Activated T-cell treated with anti-CD3 and anti-CD28 coated beads, Interleukin-2, amount 50 U/mL, for 4 hours (primary cell): ENCODE results near the gene SIAH1. TPM values are rescaled to one million over a fixed set of nuclear protein-coding genes. Genes with fewer than 3 reads are reported as not detected.
A peak's percentile ranks its signal among the peaks of the same experiment; 100 is the strongest.
"Not testable (repeated sequence)": the region's sequence is repeated elsewhere in the genome, so short reads cannot be mapped to it uniquely, and the experiment has no call there.

Experiments used
- ATAC-seq, 2 donors: fragments of 200-7000 bp; cut with Tn5 transposase; one replicate each; pipeline ENCODE4 v1.10.0; 2021
- DNase-seq: peaks from one replicate; pipeline ENCODE4 v3.0.0-alpha.2; 2020
- H3K27me3 Mint-ChIP-seq: one replicate; pipeline ENCODE4 v1.8.0; 2021; ENCODE audit warnings: low read depth, mixed read lengths
- H3K36me3 Mint-ChIP-seq: one replicate; pipeline ENCODE4 v1.8.0; 2022; ENCODE audit warnings: mixed read lengths; ENCODE audit not compliant: insufficient read depth
- H3K4me1 Mint-ChIP-seq: one replicate; pipeline ENCODE4 v1.8.0; 2021; ENCODE audit warnings: low read depth, mixed read lengths
- H3K4me3 Mint-ChIP-seq: one replicate; pipeline ENCODE4 v1.8.0; 2021; ENCODE audit warnings: mild to moderate bottlenecking, moderate library complexity, mixed read lengths
- H3K9me3 Mint-ChIP-seq: one replicate; pipeline ENCODE4 v1.8.0; 2021; ENCODE audit warnings: mixed read lengths
- total RNA-seq, 3 donors: library from RNA; stranded (reverse); gene quantifications; one replicate each; pipeline ENCODE4 v1.2.1, GENCODE V29; 2021

SIAH1 gene
- total RNA-seq, 3 donors from 2014 or later, result 10.0 to 12.2 (median 10.4) TPM

DNA sequence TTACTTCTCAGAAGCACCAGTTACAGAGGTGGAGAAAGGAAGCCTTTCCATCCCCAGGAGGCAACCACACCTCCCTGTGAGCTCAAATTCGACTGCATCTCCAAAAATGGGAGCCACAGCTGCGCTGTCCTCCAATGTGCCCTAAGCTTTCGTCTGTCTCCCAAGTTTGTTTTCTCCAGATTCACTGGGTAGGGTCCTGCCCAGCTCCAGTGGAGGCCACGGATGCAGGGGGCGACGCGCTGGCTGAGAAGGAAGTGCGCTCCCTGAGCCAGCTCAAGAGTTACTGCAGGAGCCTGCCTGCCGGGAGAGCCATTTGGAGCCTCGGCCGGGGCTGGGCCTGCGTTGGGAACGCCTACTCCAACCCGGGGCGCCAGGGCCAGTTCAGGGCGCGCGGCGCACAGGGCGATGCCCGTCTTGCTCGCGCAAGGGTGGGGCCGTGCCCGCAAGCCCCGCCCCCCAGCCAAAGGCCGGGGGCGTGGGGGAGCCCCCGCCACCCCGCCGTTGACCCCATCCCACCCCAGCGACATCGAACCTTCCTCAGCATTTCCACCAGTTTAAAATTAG lies 19.5 kb downstream of the SIAH1 start:
- no peaks in the 10 kb centered on the region for H3K9me3 Mint-ChIP-seq
- no peaks in the 10 kb centered on the region for H3K27me3 Mint-ChIP-seq
- ATAC-seq, result peak; percentile 98 to 99
- DNase-seq, result peak; percentile 73
- H3K4me1 Mint-ChIP-seq, result peaks cover 49% of the 10 kb centered on the region
- H3K36me3 Mint-ChIP-seq, result peaks cover 3% of the 10 kb centered on the region
- peak overlapping the region; percentile 88 for H3K4me3 Mint-ChIP-seq

DNA sequence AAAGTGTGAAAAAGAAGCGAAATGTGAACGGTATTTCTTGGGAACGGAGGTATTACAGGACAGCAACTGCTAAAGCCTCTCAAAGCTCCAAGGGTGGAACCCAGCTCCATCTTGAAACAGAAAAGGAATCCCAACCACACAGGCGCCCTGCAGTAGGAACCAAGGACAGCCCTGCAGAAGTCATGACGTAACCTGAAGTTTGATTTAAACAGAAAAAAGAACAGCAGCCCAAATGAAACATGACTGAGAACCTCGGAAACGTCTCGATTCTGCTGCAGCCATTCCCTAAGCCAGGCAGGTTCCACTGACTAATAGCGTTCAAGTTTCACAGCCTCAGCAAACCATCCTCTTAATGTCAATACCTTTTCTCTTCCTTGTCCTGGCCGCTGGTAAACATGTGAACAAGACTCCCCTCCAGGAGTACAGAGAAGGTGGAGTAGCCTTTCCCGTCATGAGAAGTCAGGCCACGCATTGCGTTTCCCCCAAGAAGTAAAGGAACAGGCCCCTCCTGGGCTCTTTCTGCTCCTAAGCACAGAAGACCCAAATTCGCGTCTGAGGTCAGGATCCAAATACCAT lies 20.1 kb downstream of the SIAH1 start:
- ATAC-seq (peak in 1 of 2 donors; percentile 3), DNase-seq (no peak)
- Mint-ChIP-seq H3K4me1 (peaks cover 49% of the 10 kb centered on the region), H3K36me3 (peaks cover 3% of the 10 kb centered on the region), H3K27me3 (no peaks in the 10 kb centered on the region), H3K9me3 (no peaks in the 10 kb centered on the region), H3K4me3 (peak overlapping the region; percentile 88)

DNA sequence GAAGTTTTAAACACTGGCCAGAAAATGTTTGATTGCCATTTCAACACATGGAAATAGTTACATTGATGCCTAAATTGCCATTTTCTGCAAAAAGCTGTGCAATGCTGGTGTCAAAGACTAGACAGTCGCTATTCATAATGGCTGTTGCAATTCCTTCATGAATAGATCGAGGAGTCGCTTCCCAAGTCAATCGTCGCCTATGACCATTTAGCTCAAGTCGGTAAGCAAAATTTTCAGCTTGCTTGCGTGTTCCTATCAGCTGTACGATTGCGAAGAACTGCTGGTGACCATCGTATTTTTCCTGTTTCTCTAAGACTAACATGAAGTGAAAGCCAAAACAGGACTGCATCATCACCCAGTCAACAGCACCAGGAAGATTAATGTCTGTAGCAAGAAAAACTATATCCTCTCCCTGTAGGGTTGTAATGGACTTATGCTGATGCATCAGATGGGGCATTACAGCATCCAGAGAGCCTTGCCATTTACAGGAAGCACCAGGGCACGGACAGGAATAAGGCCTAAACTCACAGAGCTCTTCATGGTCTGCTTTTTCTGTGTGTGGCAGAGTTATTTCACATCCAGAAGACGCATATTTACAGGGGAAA lies 23.6 kb downstream of the SIAH1 start:
- DNase-seq, result no peak

DNA sequence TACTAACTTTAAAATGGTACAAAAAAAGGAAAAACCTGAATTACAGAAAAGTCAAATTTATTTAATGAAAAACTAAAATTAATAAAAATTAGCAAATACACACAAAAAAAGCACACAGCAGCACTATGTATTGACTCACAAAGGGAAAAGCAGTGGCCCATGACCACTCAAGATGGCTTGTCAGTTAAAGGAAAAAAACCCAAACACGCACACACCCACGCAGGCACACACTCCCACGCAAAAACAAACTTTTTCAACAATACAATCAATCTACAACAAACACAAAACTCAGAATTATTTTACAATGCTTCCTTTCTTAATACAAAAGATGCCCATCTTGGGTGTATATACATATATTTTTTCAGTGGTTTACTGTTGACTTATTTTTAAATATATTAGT lies 24.2 kb downstream of the SIAH1 start:
- peaks cover 21% of the 10 kb centered on the region for H3K4me1 Mint-ChIP-seq
- H3K4me3 Mint-ChIP-seq, result no peak overlapping the region
- H3K27me3 Mint-ChIP-seq, result no peaks in the 10 kb centered on the region
- peaks cover 6% of the 10 kb centered on the region for H3K36me3 Mint-ChIP-seq
- DNase-seq (no peak), ATAC-seq (no peak)
- H3K9me3 Mint-ChIP-seq, result no peaks in the 10 kb centered on the region

More for the DNA sequence above, 23.6 kb downstream of the SIAH1 start:
- ATAC-seq, result no peak
- no peak overlapping the region for H3K4me3 Mint-ChIP-seq
- H3K36me3 Mint-ChIP-seq, result peaks cover 6% of the 10 kb centered on the region
- no peaks in the 10 kb centered on the region for H3K27me3 Mint-ChIP-seq
- peaks cover 27% of the 10 kb centered on the region for H3K4me1 Mint-ChIP-seq
- no peaks in the 10 kb centered on the region for H3K9me3 Mint-ChIP-seq

DNA sequence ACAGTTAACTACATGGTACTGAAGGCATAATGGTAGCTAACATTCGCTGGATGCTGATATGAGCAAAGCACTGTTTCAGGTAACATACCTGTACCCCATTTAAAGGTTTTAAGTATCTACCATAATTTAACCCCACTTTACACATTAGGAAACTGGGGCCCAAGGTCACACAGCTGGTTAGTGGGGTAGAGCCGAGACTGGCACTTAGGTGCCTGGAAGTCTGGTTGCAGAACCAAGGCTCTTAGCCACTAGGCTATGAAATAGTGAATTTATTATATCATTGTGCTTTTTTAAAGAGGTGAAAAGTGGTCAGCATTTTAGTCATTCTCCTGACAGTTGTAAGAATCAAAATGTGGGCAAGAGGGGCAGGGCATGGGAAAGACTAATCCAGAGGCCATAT lies 25.2 kb downstream of the SIAH1 start:
- no peak for DNase-seq
- no peak for ATAC-seq
- Mint-ChIP-seq H3K4me1 (peaks cover 14% of the 10 kb centered on the region), H3K9me3 (no peaks in the 10 kb centered on the region), H3K27me3 (no peaks in the 10 kb centered on the region), H3K36me3 (peaks cover 6% of the 10 kb centered on the region), H3K4me3 (no peak overlapping the region)

DNA sequence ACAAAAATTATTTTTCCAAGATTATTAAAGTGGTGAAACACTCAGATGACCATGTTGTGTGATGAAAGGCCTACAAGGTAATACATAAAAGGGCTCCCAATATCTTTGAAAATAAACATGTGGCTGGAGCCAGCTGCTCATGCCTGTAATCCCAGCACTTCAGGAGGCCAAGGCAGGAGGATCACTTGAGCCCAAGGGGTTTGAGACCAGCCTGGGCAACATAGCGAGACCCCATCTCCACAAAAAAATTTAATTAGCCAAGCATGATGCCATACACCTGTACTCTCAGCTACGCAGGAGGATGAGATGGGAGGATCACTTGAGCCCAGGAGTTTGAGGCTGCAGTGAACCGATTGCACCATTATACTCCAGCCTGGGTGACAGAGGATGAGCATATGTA lies 26.8 kb downstream of the SIAH1 start:
- Mint-ChIP-seq H3K4me3 (no peak overlapping the region), H3K36me3 (peaks cover 14% of the 10 kb centered on the region), H3K4me1 (peaks cover 15% of the 10 kb centered on the region), H3K9me3 (no peaks in the 10 kb centered on the region), H3K27me3 (no peaks in the 10 kb centered on the region)
- ATAC-seq (no peak), DNase-seq (no peak)

DNA sequence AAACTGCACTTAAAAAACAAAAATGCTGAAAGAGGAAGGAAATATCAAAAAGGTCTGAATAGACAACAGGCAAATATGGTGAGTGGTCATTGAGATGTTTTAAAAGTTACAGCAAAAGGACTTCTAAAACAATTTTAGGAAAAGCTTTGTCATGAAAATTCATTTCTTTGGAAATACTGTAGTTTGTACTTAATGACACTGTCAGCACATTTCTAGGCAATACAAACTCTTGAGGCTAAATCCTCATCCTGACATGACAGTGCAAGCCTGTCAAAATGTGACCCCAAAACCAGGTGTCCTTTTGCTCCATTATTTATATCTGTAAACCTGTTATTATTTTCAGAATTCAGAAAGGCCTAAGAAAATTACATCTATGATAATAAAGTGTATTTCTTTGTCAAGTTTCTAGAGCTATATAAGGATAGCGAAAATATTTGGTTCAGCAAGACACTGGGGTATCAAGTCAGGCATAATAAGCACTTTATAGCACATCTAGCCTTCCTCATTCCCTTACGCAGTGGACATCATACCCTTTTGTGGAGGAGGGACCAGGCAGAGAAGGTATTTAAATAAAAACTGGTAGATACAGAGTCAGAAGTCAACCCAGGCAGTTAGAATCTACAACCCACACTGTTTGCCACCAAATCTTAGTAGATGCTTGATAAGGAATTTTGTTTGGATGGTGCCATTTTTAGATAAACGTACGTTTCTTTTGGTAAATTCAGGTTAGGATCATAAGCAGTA lies 28.4 kb downstream of the SIAH1 start:
- no peaks in the 10 kb centered on the region for H3K9me3 Mint-ChIP-seq
- ATAC-seq (no peak), DNase-seq (no peak)
- peaks cover 11% of the 10 kb centered on the region for H3K4me1 Mint-ChIP-seq
- peaks cover 13% of the 10 kb centered on the region for H3K36me3 Mint-ChIP-seq
- no peak overlapping the region for H3K4me3 Mint-ChIP-seq
- no peaks in the 10 kb centered on the region for H3K27me3 Mint-ChIP-seq

DNA sequence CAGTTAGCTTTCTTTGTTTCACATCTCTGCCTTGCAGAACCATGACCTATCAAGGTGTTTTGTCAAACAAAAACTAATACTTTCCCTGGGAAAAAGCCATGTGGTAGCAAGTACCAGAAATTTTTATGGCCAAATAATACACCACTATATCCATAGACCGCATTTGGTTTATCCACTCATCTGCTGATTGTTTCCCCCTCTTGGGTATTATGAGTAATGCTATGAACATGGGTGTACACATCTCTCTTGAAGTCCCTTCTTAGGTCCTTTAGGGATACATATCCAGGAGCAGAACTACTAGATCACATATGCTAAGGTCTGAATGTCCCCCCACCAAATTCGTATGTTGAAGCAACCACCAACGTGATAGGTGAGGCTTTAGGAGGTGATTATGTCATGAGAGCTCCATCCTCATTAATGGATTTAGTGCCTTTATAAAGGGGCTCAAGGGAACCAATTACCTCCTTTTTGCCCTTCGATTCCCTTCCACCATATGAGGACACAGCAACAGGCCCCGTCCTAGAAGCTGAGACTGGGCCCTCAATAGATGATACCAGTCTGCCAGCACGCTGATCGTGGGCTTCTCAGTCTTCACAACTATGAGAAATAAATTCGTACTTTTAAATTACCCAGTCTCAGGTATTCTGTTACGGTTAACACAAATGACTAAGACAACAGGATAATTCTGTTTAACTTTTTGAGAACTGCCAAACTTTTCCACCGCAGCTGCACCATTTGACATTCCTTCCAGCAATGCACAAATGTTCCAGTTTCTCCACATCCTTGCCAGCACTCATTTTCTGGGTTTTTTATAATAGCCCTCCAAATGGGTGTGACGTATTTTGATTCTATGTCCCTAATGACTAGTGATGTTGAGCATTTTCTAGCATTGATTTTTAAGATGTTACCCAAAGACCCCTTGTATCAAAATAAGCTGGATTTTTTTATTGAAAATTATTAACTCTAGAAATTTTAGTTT lies 30.0 kb downstream of the SIAH1 start:
- Mint-ChIP-seq H3K27me3 (no peaks in the 10 kb centered on the region), H3K4me3 (no peak overlapping the region)

DNA sequence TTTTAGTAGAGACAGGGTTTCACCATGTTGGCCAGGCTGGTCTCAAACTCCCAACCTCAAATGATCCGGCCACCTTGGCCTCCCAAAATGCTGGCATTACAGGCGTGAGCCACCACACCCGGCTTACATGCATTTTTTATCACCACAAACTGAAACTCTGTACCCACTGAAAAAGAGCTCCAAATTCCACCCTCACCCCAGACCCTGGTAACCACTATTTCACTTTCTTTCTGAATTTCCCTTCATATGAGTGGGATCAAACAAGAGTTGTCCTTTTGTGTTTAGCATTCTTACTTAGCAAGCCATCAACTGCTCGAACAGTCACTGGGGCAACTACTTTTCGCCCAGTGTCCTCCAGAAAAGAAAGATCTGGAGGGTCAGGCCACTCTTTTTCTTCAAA lies 30.8 kb downstream of the SIAH1 start:
- not testable (repeated sequence) for H3K4me3 Mint-ChIP-seq, H3K4me1 Mint-ChIP-seq
- peak; percentile 36 to 44 for ATAC-seq

More for the DNA sequence above, 30.0 kb downstream of the SIAH1 start:
- no peak for DNase-seq
- H3K9me3 Mint-ChIP-seq, result no peaks in the 10 kb centered on the region
- peaks cover 10% of the 10 kb centered on the region for H3K4me1 Mint-ChIP-seq
- peaks cover 20% of the 10 kb centered on the region for H3K36me3 Mint-ChIP-seq
- no peak for ATAC-seq

DNA sequence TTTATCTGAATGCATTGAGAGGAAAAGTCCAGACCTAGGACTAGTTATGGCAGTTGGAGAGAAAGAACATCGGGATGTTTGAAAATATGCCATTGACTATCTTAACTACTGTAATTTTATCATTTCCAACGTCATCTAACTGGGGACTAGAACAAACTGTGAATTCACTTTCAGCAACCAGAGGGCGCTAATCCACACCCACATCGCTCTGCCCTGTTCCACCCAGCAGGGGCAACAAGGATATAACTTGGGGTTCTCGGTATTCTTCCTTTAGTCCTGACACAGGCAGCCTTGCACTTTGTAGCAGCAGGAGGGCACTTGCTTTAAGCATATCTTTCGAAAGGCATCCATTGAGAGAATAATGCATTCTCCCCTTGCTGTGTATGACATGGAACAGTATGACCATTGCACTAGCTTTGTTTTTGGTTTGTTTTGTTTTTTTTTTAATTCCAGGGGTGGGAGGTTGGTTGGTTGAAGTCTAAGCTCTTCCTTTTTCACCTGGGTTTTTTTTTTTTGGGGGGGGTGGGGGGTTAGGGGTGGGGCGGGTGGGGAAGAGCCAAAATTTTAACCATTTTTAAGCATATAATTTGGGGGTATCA lies 31.5 kb downstream of the SIAH1 start:
- Mint-ChIP-seq H3K9me3 (no peaks in the 10 kb centered on the region), H3K4me3 (no peak overlapping the region), H3K4me1 (peaks cover 10% of the 10 kb centered on the region), H3K36me3 (peaks cover 20% of the 10 kb centered on the region), H3K27me3 (no peaks in the 10 kb centered on the region)
- DNase-seq (peak; percentile 60), ATAC-seq (peak; percentile 82 to 87)

More for the DNA sequence above, 30.8 kb downstream of the SIAH1 start:
- H3K9me3 Mint-ChIP-seq, DNase-seq, H3K27me3 Mint-ChIP-seq: not testable (repeated sequence)
- peaks cover 20% of the 10 kb centered on the region for H3K36me3 Mint-ChIP-seq

DNA sequence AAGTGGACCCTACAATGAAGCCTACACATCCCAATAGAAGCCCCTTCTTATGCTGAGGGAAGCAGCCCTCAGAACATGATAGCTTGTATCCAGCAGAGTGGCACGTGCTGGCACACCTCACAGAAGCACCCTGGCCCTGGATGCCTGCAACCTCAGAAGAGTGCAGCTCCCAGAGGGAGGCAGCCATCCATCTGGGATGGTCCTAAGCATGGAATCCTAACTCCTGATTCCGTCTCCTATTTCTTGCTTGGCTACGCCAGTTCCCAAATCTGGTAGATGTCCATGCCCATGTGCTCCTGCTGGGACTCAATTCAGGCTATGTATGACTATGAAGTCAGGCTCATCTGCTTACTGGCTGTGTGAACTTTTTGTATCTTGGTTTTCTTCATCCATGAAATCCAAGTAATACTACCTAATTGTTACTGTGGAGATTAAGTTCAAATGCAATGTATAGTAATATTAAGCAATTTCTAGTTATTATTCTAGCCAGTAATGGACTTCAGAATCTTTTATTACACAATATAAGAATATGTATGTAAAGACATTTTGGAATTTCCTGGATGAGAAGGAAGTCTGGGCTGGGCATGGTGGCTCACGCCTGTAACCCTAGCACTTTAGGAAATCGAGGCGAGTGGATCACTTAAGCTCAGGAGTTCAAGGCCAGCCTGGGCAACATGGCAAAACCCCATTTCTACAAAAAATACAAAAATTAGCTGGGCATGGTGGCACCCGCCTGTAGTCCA lies 32.4 kb downstream of the SIAH1 start:
- no peaks in the 10 kb centered on the region for H3K9me3 Mint-ChIP-seq
- H3K4me3 Mint-ChIP-seq, result no peak overlapping the region
- no peaks in the 10 kb centered on the region for H3K27me3 Mint-ChIP-seq
- H3K36me3 Mint-ChIP-seq, result peaks cover 21% of the 10 kb centered on the region
- ATAC-seq (no peak), DNase-seq (no peak)
- peaks cover 10% of the 10 kb centered on the region for H3K4me1 Mint-ChIP-seq

DNA sequence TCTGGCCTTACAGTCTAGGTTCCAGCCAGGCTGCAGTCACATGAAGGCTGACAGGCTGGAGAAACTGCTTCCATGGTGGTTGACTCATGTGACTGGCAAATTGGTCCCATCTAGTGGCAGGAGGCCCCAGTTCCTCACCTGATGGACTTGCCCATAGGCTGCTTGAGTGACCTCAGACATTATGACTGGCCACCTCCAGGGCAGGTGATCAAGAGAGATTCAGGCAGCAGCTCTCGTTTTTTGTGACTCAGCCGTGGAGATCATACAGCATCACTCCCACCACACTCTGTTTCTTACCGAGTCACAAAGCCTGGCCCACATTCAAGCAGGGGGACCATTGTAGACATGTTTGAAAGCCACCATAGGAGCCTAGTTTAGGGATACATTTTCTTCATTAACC lies 34.5 kb downstream of the SIAH1 start:
- Mint-ChIP-seq H3K9me3 (no peaks in the 10 kb centered on the region), H3K4me1 (peaks cover 11% of the 10 kb centered on the region), H3K36me3 (peaks cover 24% of the 10 kb centered on the region), H3K4me3 (no peak overlapping the region), H3K27me3 (no peaks in the 10 kb centered on the region)
- ATAC-seq (peak; percentile 41), DNase-seq (no peak)

DNA sequence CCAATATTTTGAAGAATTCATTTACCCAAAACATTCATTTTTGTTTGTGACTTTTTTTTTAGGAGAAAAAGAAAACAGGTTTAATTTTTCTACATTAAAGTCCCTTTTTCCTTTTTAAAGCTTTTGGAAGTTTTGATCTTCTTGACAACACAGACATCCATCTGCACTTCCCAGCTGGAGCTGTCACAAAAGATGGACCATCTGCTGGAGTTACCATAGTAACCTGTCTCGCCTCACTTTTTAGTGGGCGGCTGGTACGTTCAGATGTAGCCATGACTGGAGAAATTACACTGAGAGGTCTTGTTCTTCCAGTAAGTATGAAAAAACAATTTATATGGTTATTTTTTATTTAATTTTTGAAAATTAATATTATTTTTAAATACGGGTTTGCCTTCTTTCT lies 37.2 kb downstream of the SIAH1 start:
- Mint-ChIP-seq H3K4me3 (no peak overlapping the region), H3K4me1 (peaks cover 1% of the 10 kb centered on the region), H3K27me3 (no peaks in the 10 kb centered on the region), H3K9me3 (no peaks in the 10 kb centered on the region), H3K36me3 (peaks cover 23% of the 10 kb centered on the region)
- ATAC-seq, result no peak
- DNase-seq, result no peak
